ENCODE measurements around the gene COPS2. TPM values are rescaled to one million over a fixed set of nuclear protein-coding genes. Genes with fewer than 3 reads are reported as not detected.

The COPS2 gene
- total RNA-seq, 2 experiments from 2014 or later: 103 to 104 TPM

DNA sequence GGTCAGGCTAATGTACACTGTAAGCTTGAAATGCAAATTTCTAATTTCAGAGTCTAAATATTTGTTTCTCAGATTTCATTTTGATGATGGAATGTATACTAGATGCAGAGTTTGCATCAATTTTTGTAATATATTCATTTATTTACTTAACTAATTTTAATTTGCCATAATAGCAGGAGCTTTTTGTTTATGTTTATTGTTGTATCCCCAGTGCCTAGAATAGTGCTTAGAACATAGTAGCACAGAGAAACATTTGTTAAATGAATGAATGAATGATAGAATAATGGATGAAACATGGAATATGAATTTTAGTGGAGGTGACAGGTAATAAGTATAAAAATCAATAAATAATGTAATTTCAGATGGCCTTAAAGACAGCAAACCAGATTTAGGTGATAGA is 9.5 kb upstream of the COPS2 start:
- ChIA-PET POLR2A (no interaction called here), CTCF (interaction anchor here (0.7 kb wide), 1 partner anchor 54 kb away, joined by 5 read pairs; no protein-coding TSS in a partner anchor)

DNA sequence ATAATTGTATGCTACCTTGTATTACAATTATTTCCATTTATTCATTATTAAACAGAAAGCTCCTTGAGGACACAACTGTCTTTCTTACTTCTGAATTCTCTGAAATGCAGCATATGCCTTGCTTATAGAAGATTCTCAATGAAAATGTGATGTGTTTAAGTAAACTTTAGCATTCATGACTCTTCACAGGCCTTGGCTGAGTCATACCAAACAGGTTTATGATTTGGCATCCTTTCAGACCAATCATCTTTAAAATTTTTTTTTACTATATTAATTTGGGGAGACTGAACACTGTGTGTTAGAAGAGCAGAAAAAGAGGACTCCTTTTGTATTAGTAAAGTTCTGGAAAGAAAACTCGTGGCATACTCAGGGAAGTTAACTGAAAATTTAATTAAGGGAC is 8.3 kb upstream of the COPS2 start:
- ChIA-PET POLR2A (no interaction called here), CTCF (no interaction called here)

DNA sequence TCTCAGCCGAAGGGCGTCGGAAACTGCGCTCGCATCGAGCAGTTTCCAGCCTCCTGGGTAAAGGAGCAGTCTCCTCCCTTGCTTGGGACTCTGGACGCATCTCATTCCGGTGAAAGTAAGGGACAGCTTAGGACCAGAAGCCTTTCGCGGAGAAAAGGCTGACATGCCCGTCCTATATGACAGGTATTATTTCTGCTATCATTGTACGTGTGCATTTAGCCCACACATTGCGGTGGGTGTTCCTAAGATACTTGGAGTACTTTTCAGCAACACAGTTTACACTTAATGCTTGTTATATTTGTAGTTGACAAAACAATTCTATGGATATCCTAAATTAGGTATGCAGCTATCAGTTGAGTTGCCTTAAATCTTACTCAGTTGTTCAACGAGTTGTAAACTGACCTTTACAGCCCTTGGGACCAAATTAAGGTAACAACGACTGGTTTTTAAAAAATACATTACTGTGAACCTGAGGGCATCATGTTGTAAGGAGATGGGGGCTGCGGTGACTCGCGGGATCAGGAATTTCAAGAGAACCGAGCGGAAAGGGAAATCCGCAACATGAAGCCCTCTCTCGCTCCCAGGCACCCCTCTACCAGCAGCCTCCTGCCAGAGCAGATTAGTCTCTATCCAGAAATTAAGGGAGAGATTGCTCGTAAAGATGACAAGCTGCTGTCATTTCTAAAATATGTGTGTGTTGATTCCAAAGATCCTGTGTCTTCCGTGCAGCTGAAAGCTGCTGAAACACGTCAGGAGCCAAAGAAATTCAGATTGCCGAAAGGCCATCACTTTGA is 632 bp upstream of the COPS2 start:
- ChIA-PET CTCF (interaction anchor here (0.7 to 1.3 kb wide), 4 partner anchors 15 to 294 kb away, joined by 3 to 4 read pairs (median 3); no protein-coding TSS in a partner anchor), POLR2A (interaction anchor here (0.6 to 2.1 kb wide), 5 partner anchors 10 to 1198 kb away, joined by 3 to 24 read pairs (median 8); partner anchors contain the start of genes CEP152, GABPB1 and GALK2)

- POLR2A ChIA-PET: interaction anchor here (1.7 to 2.1 kb wide), 2 partner anchors 16 to 344 kb away, joined by 10 to 24 read pairs; partner anchors contain the start of genes CEP152 and GALK2
- CTCF ChIA-PET: interaction anchor here (1.2 to 1.3 kb wide), 2 partner anchors 268 to 293 kb away, joined by 3 to 4 read pairs; no protein-coding TSS in a partner anchor
Observed at GRCh38 chr15:49154799-49155109, 645 bp downstream of the COPS2 start.

GRCh38 chr15:49154359-49154758 is 1.0 kb downstream of the COPS2 start:
- ChIA-PET POLR2A (interaction anchor here (1.7 to 2.1 kb wide), 2 partner anchors 16 to 344 kb away, joined by 10 to 24 read pairs; partner anchors contain the start of genes CEP152 and GALK2), CTCF (no interaction called here)

DNA sequence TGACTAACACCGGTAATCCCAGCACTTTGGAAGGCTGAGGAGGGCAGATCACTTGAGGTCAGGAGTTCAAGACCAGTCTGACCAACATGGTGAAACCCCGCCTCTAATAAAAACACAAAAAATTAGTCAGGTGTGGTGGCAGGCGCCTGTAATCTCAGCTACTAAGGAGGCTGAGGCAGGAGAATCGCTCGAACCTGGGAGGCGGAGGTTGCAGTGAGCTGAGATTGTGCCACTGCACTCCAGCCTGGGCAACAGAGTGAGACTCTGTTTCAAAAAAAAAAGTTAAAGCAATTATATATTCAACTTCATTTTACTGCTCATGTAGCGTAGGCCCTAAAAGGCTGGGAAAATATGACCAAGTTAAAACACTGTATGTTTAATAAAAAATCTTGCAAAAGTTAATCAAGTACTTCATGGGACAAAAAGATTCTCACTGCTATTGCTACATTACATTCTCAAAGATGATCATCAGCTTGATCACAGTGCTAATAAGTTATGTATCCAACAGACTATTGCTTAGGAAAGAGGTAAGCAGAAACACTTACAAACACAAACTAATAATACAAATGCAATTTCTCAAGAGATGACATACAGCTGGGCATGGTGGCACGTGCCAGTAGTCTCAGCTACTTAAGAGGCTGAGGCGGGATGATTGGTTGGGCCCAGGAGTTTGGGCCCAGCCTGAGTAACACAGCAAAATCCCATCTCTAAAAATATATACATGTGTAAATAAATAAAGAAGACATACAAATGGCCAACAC is 2.7 kb downstream of the COPS2 start:
- ChIA-PET POLR2A (no interaction called here), CTCF (no interaction called here)

DNA sequence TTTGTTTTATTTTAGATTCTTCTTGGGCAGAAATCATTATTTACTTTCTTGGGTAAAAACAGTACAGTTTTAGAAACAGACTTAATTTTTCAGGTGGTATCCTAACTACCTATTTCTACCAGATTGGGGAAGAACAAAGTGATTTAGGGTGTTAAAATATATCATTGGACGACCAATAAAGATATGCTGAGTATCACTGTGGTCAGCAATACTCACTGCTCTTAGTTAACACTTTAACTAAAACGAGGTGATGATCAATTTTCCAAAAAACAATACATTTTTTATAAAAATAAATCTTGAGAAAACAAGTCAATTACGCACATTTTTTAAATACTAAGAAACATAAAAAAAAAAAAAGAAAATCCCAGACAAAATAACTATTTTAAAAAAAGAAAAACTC is 3.6 kb downstream of the COPS2 start:
- CTCF ChIA-PET: interaction anchor here (0.7 kb wide), 1 partner anchor 766 kb away, joined by 3 read pairs; no protein-coding TSS in a partner anchor
- POLR2A ChIA-PET: no interaction called here

DNA sequence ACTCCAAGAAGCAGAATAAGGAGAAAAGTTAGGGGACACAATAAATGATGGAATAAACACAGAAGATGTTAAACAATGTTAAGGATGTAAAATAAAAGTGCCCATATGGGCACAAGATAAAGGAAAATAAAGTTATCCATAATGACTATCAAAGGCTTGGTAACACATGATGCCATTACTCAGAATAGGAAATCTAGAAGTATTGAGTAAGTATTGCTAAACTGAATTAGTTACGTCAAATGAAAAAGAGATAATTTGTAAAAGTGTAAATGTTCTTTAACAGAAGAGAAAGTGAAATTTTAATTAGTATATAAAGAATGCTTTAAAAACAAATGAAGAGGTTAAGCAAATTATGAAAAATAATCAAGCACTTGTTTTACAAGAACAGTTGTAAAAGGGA is 6.7 kb downstream of the COPS2 start:
- ChIA-PET POLR2A (no interaction called here), CTCF (no interaction called here)

GRCh38 chr15:49148298-49148697 is 7.1 kb downstream of the COPS2 start:
- ChIA-PET CTCF (no interaction called here), POLR2A (no interaction called here)

GRCh38 chr15:49145651-49146609 is 9.5 kb downstream of the COPS2 start:
- ChIA-PET CTCF (interaction anchor here (1.0 to 1.1 kb wide), 2 partner anchors 26 to 335 kb away, joined by 3 to 4 read pairs; partner anchors contain the start of gene CEP152), POLR2A (interaction anchor here (0.5 to 0.7 kb wide), 2 partner anchors 10 to 58 kb away, joined by 3 read pairs; no protein-coding TSS in a partner anchor)

GRCh38 chr15:49137861-49138260 is 17.5 kb downstream of the COPS2 start:
- ChIA-PET POLR2A (no interaction called here), CTCF (no interaction called here)

DNA sequence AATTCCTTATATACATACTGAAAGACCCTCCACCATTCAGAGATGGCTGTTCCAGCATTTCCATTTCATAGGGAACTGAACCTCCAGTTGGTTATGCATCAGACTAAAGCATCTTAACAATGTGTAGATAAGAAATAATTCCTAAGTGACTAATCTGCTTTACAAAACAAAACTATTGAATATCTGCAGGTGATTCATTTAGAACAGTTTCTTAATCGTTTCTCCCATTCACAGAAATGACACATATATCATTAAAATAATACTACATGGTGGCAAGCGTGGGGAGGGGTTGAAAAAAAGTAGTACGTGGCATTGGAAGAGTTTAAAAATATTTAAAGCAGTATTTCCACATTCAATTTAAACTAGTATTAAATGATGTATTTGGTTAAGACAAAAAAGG is 19.5 kb downstream of the COPS2 start:
- ChIA-PET POLR2A (interaction anchor here (1.0 kb wide), 1 partner anchor 32 kb away, joined by 3 read pairs; no protein-coding TSS in a partner anchor), CTCF (no interaction called here)

- CTCF ChIA-PET: no interaction called here
- POLR2A ChIA-PET: no interaction called here
Observed at GRCh38 chr15:49135342-49135857, 20.0 kb downstream of the COPS2 start.

- ChIA-PET CTCF (no interaction called here), POLR2A (no interaction called here)
Observed at GRCh38 chr15:49134683-49135341, 20.6 kb downstream of the COPS2 start.

DNA sequence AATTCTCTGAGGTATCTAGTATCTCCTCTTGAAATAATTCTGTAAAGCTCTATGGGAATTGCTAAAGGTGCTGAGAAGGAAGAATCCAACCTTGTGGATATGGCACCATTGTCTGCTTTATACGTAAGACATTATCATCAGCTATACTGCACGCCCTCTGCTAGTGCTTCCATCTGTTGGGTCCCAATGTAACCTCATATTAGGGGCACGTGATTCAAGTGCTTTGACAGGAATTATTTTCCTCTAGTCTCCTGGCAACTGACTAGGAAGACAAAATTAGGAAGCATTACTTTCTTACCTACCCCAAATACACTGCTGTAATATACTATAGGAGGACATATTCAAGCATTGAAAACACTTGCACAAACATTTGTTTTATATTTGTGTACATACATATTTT is 24.0 kb downstream of the COPS2 start:
- ChIA-PET POLR2A (no interaction called here), CTCF (interaction anchor here (0.6 kb wide), 1 partner anchor 329 kb away, joined by 3 read pairs; no protein-coding TSS in a partner anchor)

DNA sequence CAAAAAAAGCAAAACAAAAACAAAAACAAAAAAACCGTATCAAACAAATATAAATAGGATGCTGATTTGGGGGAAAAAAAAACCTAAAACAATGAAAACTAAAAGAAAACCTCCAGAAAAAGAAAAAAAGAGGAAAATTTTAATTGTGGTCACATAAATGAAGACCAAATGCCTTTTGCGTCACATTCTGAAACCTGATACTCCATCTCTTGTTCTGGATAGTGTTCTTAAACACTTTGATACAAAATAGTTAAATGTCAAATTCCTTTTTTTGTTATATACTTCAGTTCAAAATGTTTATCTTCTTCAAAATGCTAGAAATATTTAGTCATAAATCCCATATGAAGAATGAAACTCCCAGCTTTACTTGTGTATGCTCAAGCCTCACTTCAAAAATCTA is 31.0 kb downstream of the COPS2 start:
- ChIA-PET CTCF (no interaction called here), POLR2A (interaction anchor here (0.7 kb wide), 1 partner anchor 247 kb away, joined by 3 read pairs; no protein-coding TSS in a partner anchor)

GRCh38 chr15:49122541-49123062 is 32.8 kb downstream of the COPS2 start:
- ChIA-PET POLR2A (no interaction called here), CTCF (no interaction called here)

DNA sequence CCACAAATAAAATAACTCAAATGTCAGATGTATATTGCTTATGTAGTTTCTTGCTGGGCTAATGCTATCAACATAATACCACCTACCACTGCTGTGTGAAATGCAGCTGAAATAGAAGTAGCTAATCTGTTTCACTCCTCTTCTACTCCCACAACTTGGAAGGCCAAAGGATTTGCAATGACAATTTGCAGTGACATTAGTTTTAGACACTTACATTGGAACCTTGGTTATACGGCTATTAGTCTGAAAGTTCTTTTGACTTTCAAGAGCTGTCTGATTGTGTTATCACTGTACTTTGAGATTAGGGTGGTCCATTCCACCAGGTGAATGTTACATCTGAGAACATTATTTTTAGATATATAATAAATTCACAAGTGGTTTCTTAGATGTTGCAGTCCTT is 33.5 kb downstream of the COPS2 start:
- CTCF ChIA-PET: no interaction called here
- POLR2A ChIA-PET: no interaction called here

GRCh38 chr15:49120832-49121231 is 34.6 kb downstream of the COPS2 start:
- ChIA-PET CTCF (no interaction called here), POLR2A (no interaction called here)

Data from activated CD8-positive, alpha-beta memory T cell treated with anti-CD3 and anti-CD28 coated beads for 36 hours (primary cell).